Panc1 (cell line): ENCODE measurements around the gene RASGEF1C. TPM values are rescaled to one million over a fixed set of nuclear protein-coding genes. Genes with fewer than 3 reads are reported as not detected.

ENCODE experiments used
- ATAC-seq: fragments of 200-7000 bp; cut with Tn5 transposase; 2 replicates; pipeline ENCODE4 v1.9.1; 2020; ENCODE audit warnings: mild to moderate bottlenecking, moderate library complexity
- BruUV-seq: library from RNA; stranded (reverse); fragments of 400-500 nt; replicated peaks from 2 replicates; lab custom pipeline; 2021; lab: Mats Ljungman, UMichigan
- CTCF ChIA-PET: fragments of 300-600 bp; sonication (Branson Sonifier 250); formaldehyde crosslinking; loops from one replicate; lab custom pipeline; 2022; ENCODE audit warnings: antibody characterized with exemption; lab: Charles Lee
- POLR2A ChIA-PET: fragments of 300-600 bp; sonication (Branson Sonifier 250); formaldehyde crosslinking; loops from one replicate; lab custom pipeline; 2022; ENCODE audit warnings: antibody characterized with exemption; lab: Charles Lee
- DNase-seq: peaks from one replicate; pipeline ENCODE4 v3.0.0-alpha.2; 2010; ENCODE audit warnings: low read depth, low spot score
- H3K27ac ChIP-seq: 2 replicates; pipeline ENCODE4 v1.5.1; 2011; ENCODE audit warnings: mild to moderate bottlenecking, low read length, inconsistent platforms
- H3K27me3 ChIP-seq: fragments of 200-500 bp; sonication (Bioruptor generic); 2 replicates; pipeline ENCODE4 v1.6.0; 2014; ENCODE audit warnings: low read length, inconsistent platforms; ENCODE audit not compliant: control insufficient read depth, insufficient read depth
- H3K36me3 ChIP-seq: fragments of 200-500 bp; sonication (Bioruptor generic); 2 replicates; pipeline ENCODE4 v1.5.1; 2014; ENCODE audit warnings: inconsistent platforms, mild to moderate bottlenecking, low read length, moderate library complexity; ENCODE audit not compliant: control insufficient read depth, insufficient read depth
- H3K4me1 ChIP-seq: 2 replicates; pipeline ENCODE4 v1.5.1; 2011; ENCODE audit warnings: inconsistent platforms, mild to moderate bottlenecking, low read length, moderate library complexity; ENCODE audit not compliant: control insufficient read depth, insufficient read depth
- H3K4me3 ChIP-seq, 2 experiments: 2 replicates each; pipeline ENCODE4 v1.5.1; 2011 to 2012; ENCODE audit warnings: low read depth in 2 of 2, low read length in 2 of 2, mild to moderate bottlenecking in 2 of 2, inconsistent platforms in 1 of 2, moderate library complexity in 1 of 2
- H3K9me3 ChIP-seq: fragments of 200-500 bp; sonication (Bioruptor generic); 2 replicates; pipeline ENCODE4 v1.5.1; 2014; ENCODE audit warnings: low read depth, mild to moderate bottlenecking, inconsistent platforms, low read length, moderate library complexity; ENCODE audit not compliant: control insufficient read depth, insufficient read depth
- CTCF ChIP-seq: fragments of 450-650 bp; IDR thresholded peaks from 2 replicates; pipeline ENCODE4 v1.5.1; 2017; ENCODE audit warnings: mild to moderate bottlenecking
- POLR2AphosphoS5 ChIP-seq: IDR thresholded peaks from 2 replicates; pipeline ENCODE4 v1.6.1; 2012; ENCODE audit warnings: mild to moderate bottlenecking, low read depth, low read length, moderate library complexity
- REST ChIP-seq, 2 experiments: IDR thresholded peaks; 2 replicates each; pipeline ENCODE4 v1.6.1; 2011 to 2012; ENCODE audit warnings: low read depth in 2 of 2, control low read depth in 1 of 2, low read length in 1 of 2, mild to moderate bottlenecking in 1 of 2, moderate library complexity in 1 of 2; ENCODE audit not compliant: insufficient read depth in 1 of 2
- SIN3A ChIP-seq: IDR thresholded peaks from 2 replicates; pipeline ENCODE4 v1.6.1; 2012; ENCODE audit warnings: low read depth, mild to moderate bottlenecking, low read length, moderate library complexity, borderline replicate concordance; ENCODE audit not compliant: insufficient read depth
- TCF7L2 ChIP-seq: IDR thresholded peaks from 2 replicates; pipeline ENCODE4 v1.6.1; 2011; ENCODE audit warnings: mild to moderate bottlenecking, low read depth, low read length, inconsistent platforms
- in situ Hi-C: cut with HindIII; loops from 2 replicates; pipeline ENCODE4 v1.10.0; 2016; ENCODE audit warnings: low sequenced_read_pairs, low pct_unique_long_range_greater_than_20kb
- intact Hi-C: fragments of 100-400 bp; cut with micrococcal nuclease; formaldehyde crosslinking; loops from one replicate; pipeline ENCODE4 v1.10.0; 2022; ENCODE audit not compliant: unreplicated experiment
- total RNA-seq: library from RNA; stranded (reverse); gene quantifications from one replicate; pipeline ENCODE4 v1.2.1, GENCODE V29; 2021; ENCODE audit not compliant: unreplicated experiment

Gene RASGEF1C
- total RNA-seq, 1 experiment from 2014 or later = 0.49 TPM

- peaks cover 5% of the 10 kb centered on the region; the same call in 1 of the 2 replicates for H3K27me3 ChIP-seq
- ChIA-PET CTCF (no interaction called here), POLR2A (no interaction called here)
- H3K4me1 ChIP-seq = no peaks in the 10 kb centered on the region
- no peak for DNase-seq
- intact Hi-C loops (no loop called here), in situ Hi-C loops (no loop called here)
- ATAC-seq = no peak
- no peak overlapping the region for H3K4me3 ChIP-seq
- BruUV-seq = no TSS peak
- no peak overlapping the region for H3K27ac ChIP-seq
- H3K9me3 ChIP-seq = peaks cover 14% of the 10 kb centered on the region; the same call in 1 of the 2 replicates
- TF ChIP-seq SIN3A = no peak
- no peak for TF ChIP-seq TCF7L2
- no peak for TF ChIP-seq REST (IDR thresholded peaks at IDR 0.05; ENCODE audit: insufficient read depth in 1 of 2, low read depth in 2 of 2, low read length in 1 of 2)
- TF ChIP-seq CTCF = no peak
- TF ChIP-seq POLR2AphosphoS5 = no peak
- H3K36me3 ChIP-seq = no peaks in the 10 kb centered on the region
Measured at GRCh38 chr5:180103487-180104167, 105.4 kb downstream of the RASGEF1C start.

GRCh38 chr5:180102636-180103035 lies 106.4 kb downstream of the RASGEF1C start:
- H3K27ac ChIP-seq = no peak overlapping the region
- no peak for TF ChIP-seq SIN3A
- no peak for TF ChIP-seq POLR2AphosphoS5
- TF ChIP-seq TCF7L2 = no peak
- no peak for TF ChIP-seq CTCF
- TF ChIP-seq REST (IDR thresholded peaks at IDR 0.05; ENCODE audit: insufficient read depth in 1 of 2, low read depth in 2 of 2, low read length in 1 of 2) = no peak
- no peaks in the 10 kb centered on the region for H3K36me3 ChIP-seq
- BruUV-seq = no TSS peak
- no peak overlapping the region for H3K4me3 ChIP-seq
- H3K4me1 ChIP-seq = no peaks in the 10 kb centered on the region
- ATAC-seq (no peak), DNase-seq (no peak)
- CTCF ChIA-PET = no interaction called here
- in situ Hi-C loops (no loop called here), intact Hi-C loops (no loop called here)
- peaks cover 5% of the 10 kb centered on the region; the same call in 1 of the 2 replicates for H3K27me3 ChIP-seq
- peaks cover 14% of the 10 kb centered on the region; the same call in 1 of the 2 replicates for H3K9me3 ChIP-seq
- POLR2A ChIA-PET = no interaction called here
